Measurements from ENCODE around the gene KRTAP22-1.

KRTAP22-1 gene

DNA sequence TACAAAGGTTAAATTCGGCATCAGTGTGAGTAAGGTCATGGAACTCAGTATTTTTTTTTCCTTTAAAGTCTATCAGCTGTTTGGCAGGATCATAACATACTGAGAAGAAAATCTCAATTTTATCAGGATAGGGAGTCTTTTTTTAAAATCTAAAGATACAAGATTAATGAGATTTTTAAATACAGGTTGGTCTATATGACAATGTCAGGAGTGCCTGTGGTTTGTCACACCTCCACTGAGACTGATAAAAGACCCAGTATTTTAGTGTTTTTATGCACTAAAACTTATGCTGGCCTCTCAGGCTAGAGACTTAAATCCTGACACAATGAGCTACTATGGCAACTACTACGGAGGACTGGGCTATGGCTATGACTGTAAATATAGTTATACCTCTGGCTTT is 41.7 kb downstream of the KRTAP22-1 start, which contains the start of gene KRTAP20-3:
Gene KRTAP20-3, plus strand, starts transcription at position 301 of the 400 bp plus-strand sequence.
- TF ChIP-seq, protein P1, sequence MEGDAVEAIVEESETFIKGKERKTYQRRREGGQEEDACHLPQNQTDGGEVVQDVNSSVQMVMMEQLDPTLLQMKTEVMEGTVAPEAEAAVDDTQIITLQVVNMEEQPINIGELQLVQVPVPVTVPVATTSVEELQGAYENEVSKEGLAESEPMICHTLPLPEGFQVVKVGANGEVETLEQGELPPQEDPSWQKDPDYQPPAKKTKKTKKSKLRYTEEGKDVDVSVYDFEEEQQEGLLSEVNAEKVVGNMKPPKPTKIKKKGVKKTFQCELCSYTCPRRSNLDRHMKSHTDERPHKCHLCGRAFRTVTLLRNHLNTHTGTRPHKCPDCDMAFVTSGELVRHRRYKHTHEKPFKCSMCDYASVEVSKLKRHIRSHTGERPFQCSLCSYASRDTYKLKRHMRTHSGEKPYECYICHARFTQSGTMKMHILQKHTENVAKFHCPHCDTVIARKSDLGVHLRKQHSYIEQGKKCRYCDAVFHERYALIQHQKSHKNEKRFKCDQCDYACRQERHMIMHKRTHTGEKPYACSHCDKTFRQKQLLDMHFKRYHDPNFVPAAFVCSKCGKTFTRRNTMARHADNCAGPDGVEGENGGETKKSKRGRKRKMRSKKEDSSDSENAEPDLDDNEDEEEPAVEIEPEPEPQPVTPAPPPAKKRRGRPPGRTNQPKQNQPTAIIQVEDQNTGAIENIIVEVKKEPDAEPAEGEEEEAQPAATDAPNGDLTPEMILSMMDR (IDR thresholded peaks at IDR 0.05) = no peak
- H3K27ac ChIP-seq = no peak within 1 kb of the TSS
- H3K4me3 ChIP-seq = no peak within 1 kb of the TSS
- DNase-seq (ENCODE audit: low spot score) = no peak

DNA sequence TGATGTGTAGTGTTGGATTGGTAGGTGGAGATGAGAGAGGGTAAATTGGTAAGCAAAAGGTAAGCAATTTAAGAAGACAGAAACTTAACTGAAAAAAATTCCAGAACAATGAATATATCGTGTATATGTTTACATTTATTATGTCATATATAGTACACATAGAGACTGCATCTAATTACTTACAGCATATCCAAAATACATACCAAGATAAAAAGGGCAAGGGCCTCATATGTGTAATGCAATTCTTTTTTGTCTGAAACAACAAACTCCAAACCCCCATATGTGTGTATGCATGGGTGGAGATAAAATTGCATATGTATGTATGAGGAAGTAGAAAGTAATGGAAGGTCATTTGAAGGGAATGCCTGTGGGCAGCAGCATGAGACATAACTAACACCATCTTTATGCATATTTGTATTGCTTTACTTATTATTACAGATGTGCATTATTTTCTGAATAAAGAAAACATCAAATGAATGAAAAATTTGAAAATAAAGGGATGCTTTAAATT is 46.1 kb downstream of the KRTAP22-1 start:
- no peak for DNase-seq (ENCODE audit: low spot score)
- TF ChIP-seq, protein P1 (IDR thresholded peaks at IDR 0.05) = no peak
- Histone ChIP-seq H3K4me3 (no peak overlapping the region), H3K27ac (no peak overlapping the region)
